Liver (tissue), 9 donors: Measurements from ENCODE around the gene GCH1. TPM values are rescaled to one million over a fixed set of nuclear protein-coding genes. Genes with fewer than 3 reads are reported as not detected.

Source experiments
- DNase-seq: peaks from one replicate; pipeline ENCODE4 v3.0.0-alpha.2; 2017; ENCODE audit warnings: low spot score
- H3K27ac ChIP-seq, 2 donors: one replicate each; pipeline ENCODE4 v1.7.0; 2013; ENCODE audit warnings: inconsistent platforms in 2 of 2, low read length in 2 of 2, control low read depth in 1 of 2, low read depth in 1 of 2, mild to moderate bottlenecking in 1 of 2
- H3K27me3 ChIP-seq, 4 donors: one replicate each; pipeline versions ENCODE4 v1.6.1 to v1.7.0; 2013; ENCODE audit warnings: low read length in 3 of 4, inconsistent platforms in 1 of 4, mild to moderate bottlenecking in 1 of 4, moderate library complexity in 1 of 4; ENCODE audit not compliant: control insufficient read depth in 4 of 4, insufficient read depth in 4 of 4
- H3K36me3 ChIP-seq, 4 donors: one replicate each; pipeline versions ENCODE4 v1.6.1 to v1.7.0; 2013; ENCODE audit warnings: low read length in 3 of 4, mild to moderate bottlenecking in 3 of 4, low read depth in 1 of 4, moderate library complexity in 1 of 4; ENCODE audit not compliant: control insufficient read depth in 4 of 4, insufficient read depth in 3 of 4
- H3K4me1 ChIP-seq, 4 donors: one replicate each; pipeline versions ENCODE4 v1.6.1 to v1.7.0; 2013; ENCODE audit warnings: low read length in 3 of 4, mild to moderate bottlenecking in 3 of 4, moderate library complexity in 1 of 4; ENCODE audit not compliant: control insufficient read depth in 4 of 4, insufficient read depth in 4 of 4
- H3K4me3 ChIP-seq, 3 donors: one replicate each; pipeline versions ENCODE4 v1.6.1 to v1.7.0; 2013; ENCODE audit warnings: low read length in 3 of 3, control low read depth in 1 of 3, low read depth in 1 of 3, mild to moderate bottlenecking in 1 of 3
- H3K9ac ChIP-seq, 2 donors: one replicate each; pipeline ENCODE4 v1.7.0; 2013; ENCODE audit warnings: low read length in 2 of 2, mild to moderate bottlenecking in 2 of 2, moderate library complexity in 2 of 2, control low read depth in 1 of 2, low read depth in 1 of 2
- H3K9me3 ChIP-seq, 4 donors: one replicate each; pipeline versions ENCODE4 v1.6.1 to v1.7.0; 2013; ENCODE audit warnings: low read length in 3 of 4; ENCODE audit not compliant: control insufficient read depth in 4 of 4
- ATF3 ChIP-seq: IDR thresholded peaks from 2 replicates; pipeline ENCODE4 v1.6.1; 2016; ENCODE audit warnings: antibody characterized with exemption
- EGR1 ChIP-seq, 2 donors: IDR thresholded peaks; 2 replicates each; pipeline ENCODE4 v1.6.1; 2016 to 2018; ENCODE audit warnings: antibody characterized with exemption in 2 of 2, low read depth in 2 of 2
- FOXA2 ChIP-seq: IDR thresholded peaks from 2 replicates; pipeline ENCODE4 v1.6.1; 2016; ENCODE audit warnings: antibody characterized with exemption
- GABPA ChIP-seq, 2 donors: IDR thresholded peaks in 1 of 2; conservative IDR thresholded peaks in 1 of 2; 2 replicates each; pipeline ENCODE4 v1.6.1; 2016; ENCODE audit warnings: antibody characterized with exemption in 2 of 2, mild to moderate bottlenecking in 1 of 2, moderate library complexity in 1 of 2
- HNF4A ChIP-seq, 2 donors: conservative IDR thresholded peaks; 2 replicates each; pipeline ENCODE4 v1.6.1; 2016; ENCODE audit warnings: antibody characterized with exemption in 2 of 2, mild to moderate bottlenecking in 2 of 2
- HNF4G ChIP-seq: IDR thresholded peaks from 2 replicates; pipeline ENCODE4 v1.6.1; 2016; ENCODE audit warnings: antibody characterized with exemption
- MAX ChIP-seq: IDR thresholded peaks from 2 replicates; pipeline ENCODE4 v1.6.1; 2016; ENCODE audit warnings: antibody characterized with exemption
- NR2F2 ChIP-seq: IDR thresholded peaks from 2 replicates; pipeline ENCODE4 v1.6.1; 2016; ENCODE audit warnings: antibody characterized with exemption
- RAD21 ChIP-seq, 2 donors: IDR thresholded peaks; 2 replicates each; pipeline ENCODE4 v1.6.1; 2016; ENCODE audit warnings: antibody characterized with exemption in 2 of 2, mild to moderate bottlenecking in 2 of 2
- REST ChIP-seq: IDR thresholded peaks from 2 replicates; pipeline ENCODE4 v1.6.1; 2016; ENCODE audit warnings: antibody characterized with exemption, mild to moderate bottlenecking
- RXRA ChIP-seq, 2 donors: IDR thresholded peaks; 2 replicates each; pipeline ENCODE4 v1.6.1; 2017 to 2018; ENCODE audit warnings: antibody characterized with exemption in 2 of 2, mild to moderate bottlenecking in 1 of 2
- SP1 ChIP-seq: IDR thresholded peaks from 2 replicates; pipeline ENCODE4 v1.6.1; 2018; ENCODE audit warnings: antibody characterized with exemption, mild to moderate bottlenecking
- TAF1 ChIP-seq: conservative IDR thresholded peaks from 2 replicates; pipeline ENCODE4 v1.6.1; 2016; ENCODE audit warnings: antibody characterized with exemption, mild to moderate bottlenecking
- ZBTB33 ChIP-seq: IDR thresholded peaks from 2 replicates; pipeline ENCODE4 v1.6.1; 2016; ENCODE audit warnings: antibody characterized with exemption
- WGBS: extraction: QIAGEN DNeasy Blood & Tissue Kit; methylation state at CpG from one replicate; pipeline ENCODE4 v1.1.7; 2013; 5-methylcytosine and 5-hydroxymethylcytosine counted together
- polyA plus RNA-seq, 2 donors: library from polyadenylated mRNA; stranded (reverse) in 1 of 2; unstranded in 1 of 2; fragments of 200-250 nt in 1 of 2; fragments of >200 nt in 1 of 2; fragmentation: Nextera tagmentation in 1 of 2; extraction: Ambion mirVana in 1 of 2; gene quantifications; one replicate each; pipeline versions ENCODE4 v1.2.1 to v1.2.3, GENCODE V29; 2013 to 2015
- total RNA-seq, 2 donors: library from RNA; depleted of rRNA; stranded (reverse); fragments of >200 nt; gene quantifications; one replicate each; pipeline ENCODE4 v1.2.3, GENCODE V29; 2014
- donor health status: healthy.
- donor health status: healthy.
- donor health status: healthy.
- donor health status: healthy.
- donor health status: healthy.

Gene GCH1
- total and polyA plus RNA-seq, 4 donors: 19.7 to 60.0 (median 37.0) TPM

- no peak for TF ChIP-seq NR2F2
- TF ChIP-seq GABPA (IDR thresholded peaks at IDR 0.05 in 1 of 2, conservative IDR thresholded peaks at IDR 0.05 in 1 of 2): no peak
- TF ChIP-seq SP1: no peak
- TF ChIP-seq RXRA (IDR thresholded peaks at IDR 0.05): no peak
- TF ChIP-seq EGR1 (IDR thresholded peaks at IDR 0.05; ENCODE audit: low read depth in 2 of 2): no peak
- no peak for TF ChIP-seq MAX
- no peak for TF ChIP-seq REST
- TF ChIP-seq FOXA2: no peak
- no peak for TF ChIP-seq TAF1
- TF ChIP-seq HNF4A (conservative IDR thresholded peaks at IDR 0.05): no peak
- no peak for TF ChIP-seq HNF4G
- TF ChIP-seq ZBTB33: no peak
- no peak for TF ChIP-seq ATF3
- no peak for TF ChIP-seq RAD21 (IDR thresholded peaks at IDR 0.05)
- Histone ChIP-seq H3K27me3 (no peaks in the 10 kb centered on the region), H3K27ac (no peak overlapping the region), H3K4me1 (no peaks in the 10 kb centered on the region), H3K36me3 (no peaks in the 10 kb centered on the region), H3K4me3 (no peak overlapping the region), H3K9ac (no peak overlapping the region), H3K9me3 (no peaks in the 10 kb centered on the region)
- DNase-seq: no peak
- 92% methylated on average over 5 of the region's 5 CpGs for WGBS
These were observed 15.8 kb upstream of the GCH1 start for GRCh38 chr14:54918427-54918826.

- DNase-seq: no peak
- no peak for TF ChIP-seq RXRA (IDR thresholded peaks at IDR 0.05)
- no peaks in the 10 kb centered on the region for H3K27me3 ChIP-seq
- H3K9ac ChIP-seq: no peak overlapping the region
- H3K36me3 ChIP-seq: no peaks in the 10 kb centered on the region
- H3K4me1 ChIP-seq: no peaks in the 10 kb centered on the region
- no peak overlapping the region for H3K4me3 ChIP-seq
- no peak overlapping the region for H3K27ac ChIP-seq
- 93% methylated on average over 1 of the region's 1 CpG for WGBS
- H3K9me3 ChIP-seq: no peaks in the 10 kb centered on the region
These were observed 13.5 kb upstream of the GCH1 start for GRCh38 chr14:54916101-54916500.
